Measurements from ENCODE around the gene RSU1.
"Not testable (repeated sequence)": the region's sequence is repeated elsewhere in the genome, so short reads cannot be mapped to it uniquely, and the experiment has no call there.

RSU1 gene

DNA sequence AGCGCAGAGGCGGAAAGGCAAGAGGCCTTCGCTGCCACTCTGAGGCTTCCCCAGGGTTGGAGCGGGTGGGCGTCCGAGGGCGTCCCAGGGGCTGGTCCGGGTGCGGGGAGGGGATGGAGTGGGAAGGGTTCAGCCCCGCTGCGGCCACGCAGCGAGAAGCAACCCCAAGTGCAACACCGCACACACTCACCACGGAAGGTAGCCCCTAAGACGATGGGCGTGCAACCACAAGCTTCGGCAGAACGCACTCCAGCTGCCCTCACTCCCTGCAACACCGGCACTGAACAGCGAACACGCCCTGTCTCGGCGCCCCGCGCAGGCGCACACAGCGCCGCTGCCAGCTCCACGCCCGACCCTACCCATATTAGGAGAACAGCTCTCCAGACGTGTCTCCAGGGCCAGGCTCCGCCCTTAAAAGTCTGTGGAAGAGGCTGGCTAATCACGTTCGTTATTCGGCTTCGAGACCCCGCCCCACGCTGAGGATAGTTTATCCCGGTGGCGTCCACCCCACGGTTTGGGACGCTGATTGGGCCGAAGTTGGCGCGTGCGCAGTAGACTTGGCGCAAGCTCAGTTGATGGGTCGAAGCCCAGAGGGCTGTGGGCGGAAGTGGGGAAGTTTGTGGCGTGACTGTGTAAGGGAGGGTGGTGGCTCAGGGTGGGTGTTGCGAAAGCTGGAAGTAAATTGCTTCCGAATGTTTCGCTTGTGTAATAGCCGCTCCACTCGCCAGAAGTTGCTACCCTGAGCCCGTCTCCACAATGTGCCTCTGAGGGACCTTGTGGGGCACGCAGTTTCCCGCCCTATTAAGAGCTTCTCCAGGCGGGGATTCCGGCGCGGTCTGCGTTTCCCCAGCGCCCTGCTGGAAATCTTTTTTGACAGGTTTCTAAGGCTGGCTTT is at the start of gene RSU1:
RSU1 (minus strand) TSS at position 300 of the 895 bp plus-strand sequence. CDS start 343 bp downstream, outside the sequence.
- DNase-seq, result peak; percentile 93

DNA sequence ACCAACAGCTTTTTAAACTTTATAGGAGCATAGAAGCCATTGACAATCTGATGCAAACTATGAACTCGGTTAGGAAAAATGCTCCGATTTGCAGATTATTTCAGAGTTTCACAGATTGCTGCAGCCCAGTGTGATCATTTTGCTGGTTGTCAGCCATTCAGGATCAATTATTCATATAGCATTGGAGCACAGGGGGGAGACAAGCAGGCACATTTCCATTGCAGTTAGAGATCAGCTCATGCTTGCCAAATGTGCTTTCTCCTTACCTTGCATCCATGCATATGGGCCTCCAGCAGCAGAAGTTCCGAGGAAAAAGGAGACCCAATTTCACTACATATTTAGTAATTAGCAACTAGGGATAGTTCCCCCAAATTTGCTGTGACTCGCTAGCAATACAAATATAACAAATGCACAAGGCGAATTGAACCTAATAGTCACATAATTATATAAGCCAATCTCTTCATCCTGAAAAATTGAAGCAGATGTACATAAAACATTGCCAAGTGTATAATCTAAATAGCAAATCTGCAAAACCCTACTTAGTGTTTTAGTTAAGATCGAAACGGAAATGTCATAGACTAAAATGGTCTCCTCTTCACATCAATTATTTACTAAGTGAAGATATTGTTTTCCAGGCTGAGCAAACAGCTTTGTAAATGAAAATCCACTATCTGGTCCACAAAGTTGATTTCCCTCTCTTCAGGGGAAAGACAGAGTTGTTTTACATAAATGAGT is 49.5 kb upstream of the RSU1 start:
- no peak for DNase-seq

DNA sequence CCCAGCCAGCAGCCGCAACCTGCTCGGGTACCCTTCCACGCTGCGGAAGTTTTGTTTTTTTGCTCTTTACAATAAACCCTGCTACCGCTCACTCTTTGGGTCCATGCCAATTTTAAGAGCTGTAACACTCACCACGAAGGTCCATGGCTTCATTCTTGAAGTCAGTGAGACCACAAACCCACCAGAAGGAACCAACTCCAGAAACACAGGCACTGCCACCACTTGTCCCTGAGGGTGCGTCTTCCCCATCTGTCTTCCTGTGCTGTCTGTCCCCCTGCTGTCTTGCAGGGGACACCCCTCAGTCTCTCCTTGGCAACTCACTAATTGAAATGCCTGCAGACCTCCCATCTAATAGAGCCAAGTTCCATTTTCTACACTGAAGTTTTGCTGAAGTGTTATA is 48.5 kb upstream of the RSU1 start:
- DNase-seq, result no peak

DNA sequence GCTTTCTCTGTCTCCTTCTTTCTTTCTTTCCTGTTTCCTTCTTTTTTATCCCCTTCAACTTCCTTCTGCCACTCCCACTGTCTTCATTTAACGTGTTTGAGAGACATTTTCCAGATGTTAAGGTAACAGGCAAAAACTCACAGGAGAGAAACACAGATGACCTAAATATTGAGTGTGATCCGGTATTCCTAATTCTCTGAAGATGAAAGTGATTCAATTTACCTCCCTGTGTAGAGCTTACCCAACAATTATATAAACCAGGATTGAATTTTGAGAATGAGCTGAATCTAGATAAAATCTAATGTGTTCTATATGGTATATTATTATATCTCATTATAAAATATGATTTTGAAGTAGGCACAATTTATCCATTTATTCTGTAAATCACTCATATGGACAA is 46.5 kb upstream of the RSU1 start:
- DNase-seq, result no peak

DNA sequence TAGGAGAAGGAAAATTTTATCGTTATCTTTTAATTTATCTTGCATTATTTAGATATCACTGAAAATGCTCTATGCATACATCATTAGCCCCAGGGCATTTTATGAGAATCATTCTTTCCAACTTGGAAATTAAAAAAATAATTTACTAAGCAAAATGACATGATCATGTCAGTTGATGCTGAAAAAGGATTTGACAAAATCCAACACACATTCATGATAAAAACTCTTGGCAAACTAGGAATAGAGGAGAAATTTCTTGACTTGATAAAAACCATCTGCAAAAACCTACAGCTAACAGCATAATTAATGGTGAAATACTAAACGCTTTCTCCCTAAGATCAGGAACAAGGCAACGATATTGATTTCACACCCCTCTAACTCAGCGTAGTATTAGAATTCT is 40.2 kb upstream of the RSU1 start:
- no peak for DNase-seq

DNA sequence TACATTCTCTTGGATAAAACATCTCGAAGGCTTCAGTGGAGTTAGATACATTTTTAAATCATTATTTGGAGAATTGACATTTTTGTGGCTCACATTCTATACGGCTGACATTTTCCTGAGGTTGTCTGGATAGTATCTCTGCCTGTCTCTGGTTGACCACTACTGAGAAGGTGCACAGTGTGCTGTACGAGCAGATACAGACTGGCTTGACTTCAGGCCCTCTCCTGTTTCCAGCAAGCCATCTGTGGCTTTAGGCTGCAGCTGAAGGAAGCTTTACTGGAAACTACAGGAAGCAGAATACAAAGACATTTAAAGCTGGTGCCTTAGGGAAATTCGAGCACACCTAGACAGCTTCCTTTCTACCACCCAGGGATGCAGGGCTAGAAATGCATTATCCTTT is 39.3 kb upstream of the RSU1 start:
- no peak for DNase-seq

DNA sequence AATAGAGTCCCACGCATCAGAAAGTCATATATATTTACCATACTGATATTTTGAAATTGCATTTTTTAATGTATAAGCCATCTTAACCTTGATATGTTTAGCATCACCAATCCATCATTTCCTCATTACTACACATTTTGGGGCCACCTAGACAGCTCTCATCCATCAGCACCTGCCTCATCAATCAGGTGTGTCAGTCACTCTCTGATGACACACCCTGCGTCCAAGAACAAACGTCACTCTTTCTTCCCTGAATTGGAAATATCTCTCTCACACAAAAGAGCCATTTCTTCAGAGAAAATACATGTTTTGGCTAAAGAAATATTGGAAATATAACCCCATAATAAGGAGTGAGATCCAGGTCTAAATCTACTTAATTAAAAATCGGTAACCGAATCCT is 38.9 kb upstream of the RSU1 start:
- no peak for DNase-seq

DNA sequence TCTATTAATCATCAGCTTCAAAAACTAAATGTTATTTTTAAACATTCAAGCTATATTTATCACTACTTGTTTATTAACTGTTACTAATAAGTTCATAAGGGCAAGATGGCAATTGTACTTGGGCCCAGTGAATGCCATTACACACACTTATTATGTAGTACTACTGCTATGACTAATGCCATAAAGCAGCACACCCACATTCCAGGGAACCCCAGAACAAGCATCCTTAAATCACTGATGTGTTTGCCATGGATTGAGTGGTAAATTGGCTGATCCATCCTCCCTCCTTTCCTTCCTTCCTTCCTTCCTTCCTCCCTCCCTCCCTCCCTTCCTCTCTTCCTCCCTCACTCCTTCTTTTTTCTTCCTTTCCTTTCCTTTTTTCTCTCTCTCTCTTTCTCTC is 37.4 kb upstream of the RSU1 start:
- DNase-seq, result no peak

DNA sequence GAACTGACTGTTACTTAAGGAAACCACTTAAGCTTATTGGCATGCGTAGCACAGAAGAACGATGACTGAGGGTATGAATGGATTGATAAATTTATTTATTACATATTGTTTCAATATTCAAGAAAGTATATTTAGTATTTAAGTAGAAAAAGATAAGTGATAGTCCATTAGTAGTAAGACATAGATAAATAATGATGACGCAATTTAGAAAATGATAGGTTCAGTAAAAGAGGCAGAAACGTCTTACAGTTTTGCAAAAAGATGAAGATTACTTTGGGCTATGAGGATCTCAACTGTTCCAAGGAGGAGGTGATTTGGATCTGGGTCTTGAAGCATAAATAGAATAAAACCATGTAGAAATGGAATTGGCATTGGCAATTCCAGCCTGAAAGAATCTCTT is 36.6 kb upstream of the RSU1 start:
- DNase-seq, result no peak

DNA sequence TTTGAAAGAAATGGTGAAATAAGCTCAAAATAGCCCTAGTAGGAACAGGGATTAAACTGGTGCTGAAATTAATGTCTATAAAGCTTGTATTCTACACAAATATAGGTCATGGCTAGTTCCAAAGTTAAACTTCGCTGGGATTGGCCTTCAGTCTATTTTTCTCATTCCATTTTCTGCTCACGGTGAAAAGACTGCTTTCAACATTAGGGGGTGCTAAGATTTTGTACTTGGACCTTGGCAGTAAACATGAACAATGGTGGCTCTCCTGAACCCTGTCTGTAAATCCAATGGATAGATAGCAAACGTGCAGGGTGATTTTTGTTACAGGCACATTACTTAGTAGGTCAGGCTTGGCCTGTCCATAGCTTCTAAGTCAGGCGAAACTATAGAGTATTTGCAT is 36.0 kb upstream of the RSU1 start:
- DNase-seq, result no peak

DNA sequence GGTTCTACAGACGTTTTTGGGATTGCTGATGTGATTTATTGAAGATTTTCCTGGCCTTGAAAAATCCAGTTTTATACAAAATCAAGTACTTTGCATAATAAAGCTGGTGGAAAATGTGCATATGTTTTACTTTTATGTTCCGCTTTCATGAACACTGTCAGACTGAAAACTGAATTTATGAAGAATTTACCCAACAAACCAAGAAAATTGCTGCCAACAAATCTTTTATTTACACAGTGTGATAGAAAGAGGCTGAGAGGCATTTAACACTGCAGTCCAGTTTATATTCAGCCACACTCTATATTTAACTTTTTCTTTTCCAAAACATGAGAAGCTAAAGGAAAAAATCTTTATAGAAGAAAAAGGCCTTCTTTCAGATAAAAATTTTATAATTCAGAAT is 35.4 kb upstream of the RSU1 start:
- no peak for DNase-seq

DNA sequence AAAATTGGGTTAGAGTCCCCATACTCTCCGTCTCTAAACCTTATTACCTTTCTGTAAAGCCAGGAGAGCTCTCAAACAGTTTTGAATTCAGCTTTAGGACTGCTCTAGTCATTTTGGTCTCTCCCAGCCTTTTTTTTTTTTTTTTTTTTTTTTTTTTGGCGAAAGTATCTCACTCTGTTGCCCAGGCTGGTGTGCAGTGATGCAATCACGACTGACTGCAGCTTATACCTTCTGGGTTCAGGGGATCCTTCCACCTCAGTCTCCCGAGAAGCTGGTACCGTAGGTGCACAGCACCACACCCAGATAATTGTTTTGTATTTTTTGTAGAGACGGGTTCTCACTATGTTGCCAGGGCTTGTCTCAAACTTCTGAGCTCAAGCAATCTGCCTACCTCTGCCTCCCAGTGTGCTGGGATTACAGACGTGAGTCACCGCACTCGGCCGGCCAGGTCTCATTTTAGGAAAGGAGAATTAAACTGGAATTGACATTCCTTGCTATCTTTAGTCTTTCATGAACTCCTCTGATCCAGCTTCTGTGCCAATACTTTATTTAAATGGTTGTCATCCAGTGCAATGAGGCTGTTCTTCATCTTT is 31.4 kb upstream of the RSU1 start:
- DNase-seq, result no peak

DNA sequence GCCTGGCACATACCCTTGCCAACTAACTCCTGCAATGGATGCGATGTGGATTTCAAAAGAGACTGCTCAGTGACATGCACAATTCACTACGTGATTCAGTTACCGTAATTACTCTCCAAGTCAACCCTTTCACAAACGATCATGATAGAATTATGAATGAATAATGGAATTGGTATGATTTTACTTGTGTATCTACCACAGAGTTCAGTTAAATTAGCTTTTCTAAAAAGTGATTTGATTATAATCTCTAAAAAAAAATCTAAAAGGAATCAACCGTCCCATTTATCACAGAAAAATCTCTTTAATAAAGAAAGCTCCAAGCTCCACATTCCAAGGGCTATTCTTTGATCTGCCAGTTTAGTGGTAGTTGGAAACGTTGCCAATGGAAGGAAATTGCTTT is 30.4 kb upstream of the RSU1 start:
- no peak for DNase-seq

DNA sequence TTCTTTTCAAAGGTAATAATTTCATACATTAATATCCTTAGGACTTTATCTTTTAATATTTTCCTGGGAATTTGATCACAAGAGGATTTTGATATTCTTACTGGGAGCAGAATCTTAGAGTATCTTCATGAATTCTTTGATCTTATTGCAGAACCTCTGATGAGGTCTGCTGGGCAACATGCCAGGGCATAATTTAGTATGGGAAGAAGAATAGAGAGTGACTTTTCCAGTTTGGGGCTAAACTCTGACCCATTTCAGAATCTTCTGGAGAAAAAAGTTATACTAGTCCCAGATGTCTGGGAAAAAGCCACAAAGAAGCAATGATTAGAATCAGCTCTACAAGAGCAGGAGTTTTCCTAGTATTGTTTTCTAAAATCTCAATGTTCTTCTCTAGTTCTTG is 28.0 kb upstream of the RSU1 start:
- no peak for DNase-seq

DNA sequence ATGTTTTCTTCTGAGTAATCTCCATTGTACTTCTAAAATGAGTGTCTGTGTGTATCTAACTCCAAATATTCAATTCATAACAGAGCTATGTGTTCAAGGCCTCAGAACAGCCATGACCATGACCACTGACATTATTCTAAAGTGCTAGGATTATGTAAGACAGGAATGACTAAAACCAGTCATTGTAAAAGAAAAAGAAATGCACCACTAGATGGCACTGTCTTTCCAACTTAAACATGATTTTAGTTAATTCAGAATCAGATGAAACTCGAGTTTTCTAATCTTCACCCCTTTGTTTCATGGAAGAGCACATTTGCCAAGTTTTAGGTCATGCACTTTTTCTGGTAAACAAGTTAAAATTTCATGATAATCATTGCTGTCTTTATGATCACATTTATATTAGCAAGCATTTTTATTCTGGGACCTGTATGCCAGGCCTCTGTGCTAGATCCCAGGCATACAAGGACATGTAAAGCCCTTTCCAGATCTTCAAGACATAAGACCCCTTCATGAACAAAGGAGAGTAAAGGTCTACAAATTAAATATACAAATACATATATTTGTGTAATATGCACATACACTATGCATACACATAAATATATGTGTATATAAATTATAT is 26.1 kb upstream of the RSU1 start:
- DNase-seq, result no peak

DNA sequence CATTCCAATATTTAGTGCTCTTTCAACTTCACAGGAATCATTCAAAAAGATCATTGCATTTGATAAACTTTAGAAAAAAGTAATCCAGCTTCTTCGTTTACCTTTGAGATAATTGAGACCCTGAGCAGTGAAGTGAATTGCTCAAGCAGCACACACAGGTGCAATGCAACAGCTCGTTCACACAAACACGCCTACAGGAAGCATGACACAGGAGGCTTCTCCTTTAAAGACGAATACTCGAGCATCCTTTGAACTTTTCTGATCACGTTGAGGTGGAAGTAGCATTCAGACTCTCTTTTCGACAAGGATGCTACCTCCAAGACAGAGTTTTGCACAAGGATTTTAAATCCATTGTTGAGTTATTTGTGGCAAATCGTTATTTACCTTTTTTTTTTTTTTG is 18.0 kb upstream of the RSU1 start:
- no peak for DNase-seq

DNA sequence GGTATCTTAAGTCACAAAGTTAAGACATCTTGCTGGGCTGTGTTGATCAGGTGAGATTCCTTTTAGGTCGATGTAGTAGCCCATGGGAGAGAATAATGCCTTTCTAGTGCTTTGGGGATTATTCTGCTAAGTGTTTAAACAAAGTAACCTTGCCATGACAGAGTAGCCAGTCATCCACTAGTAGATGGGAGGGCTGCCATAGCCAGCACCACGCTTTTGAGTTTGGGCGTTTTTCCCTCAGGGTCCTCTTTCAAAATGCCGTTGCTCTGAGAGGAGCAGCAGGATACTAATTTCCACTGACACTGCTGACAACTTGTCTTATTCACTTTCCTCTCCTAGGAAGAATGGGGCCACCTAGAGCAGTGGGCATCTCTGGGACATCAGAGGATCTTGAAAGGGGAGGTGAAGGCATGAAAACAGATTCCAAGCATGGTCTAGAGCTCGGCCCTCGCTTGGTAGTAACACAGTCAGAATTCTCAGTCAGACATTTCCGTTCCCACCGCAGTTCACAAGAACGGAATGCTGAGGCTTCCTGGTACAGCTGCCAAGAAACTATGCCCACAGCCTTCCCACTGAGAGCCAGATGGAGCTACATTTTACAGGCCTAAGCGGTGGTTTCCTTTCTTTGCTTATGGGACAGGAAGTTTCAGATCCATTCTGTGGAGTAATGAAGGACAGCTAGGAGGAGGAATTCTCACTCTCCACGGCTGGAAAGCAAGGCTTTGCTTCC is 15.3 kb upstream of the RSU1 start:
- DNase-seq, result no peak

DNA sequence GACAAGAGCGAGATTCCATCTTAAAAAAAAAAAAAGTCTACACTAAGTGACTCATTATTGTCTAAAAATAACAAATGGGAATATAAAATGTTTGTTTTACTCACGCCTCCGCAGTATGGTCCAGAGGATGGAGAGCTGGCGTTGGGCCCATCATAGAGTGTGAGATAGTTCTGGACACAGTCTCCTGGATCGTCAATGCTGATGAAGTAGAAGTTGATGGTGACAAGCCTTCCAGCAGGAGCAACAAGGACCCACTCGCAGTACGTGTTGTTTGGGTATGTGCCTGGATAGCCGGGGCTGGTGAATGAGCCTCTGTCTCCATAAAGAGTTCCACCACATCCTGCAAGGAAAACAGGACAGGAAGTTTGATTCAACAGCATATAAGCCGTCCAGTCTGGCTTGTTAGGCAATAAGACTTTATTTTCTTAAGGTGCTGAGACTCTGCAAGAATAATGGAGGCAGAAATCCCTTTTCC is 11.5 kb upstream of the RSU1 start:
- no peak for DNase-seq

DNA sequence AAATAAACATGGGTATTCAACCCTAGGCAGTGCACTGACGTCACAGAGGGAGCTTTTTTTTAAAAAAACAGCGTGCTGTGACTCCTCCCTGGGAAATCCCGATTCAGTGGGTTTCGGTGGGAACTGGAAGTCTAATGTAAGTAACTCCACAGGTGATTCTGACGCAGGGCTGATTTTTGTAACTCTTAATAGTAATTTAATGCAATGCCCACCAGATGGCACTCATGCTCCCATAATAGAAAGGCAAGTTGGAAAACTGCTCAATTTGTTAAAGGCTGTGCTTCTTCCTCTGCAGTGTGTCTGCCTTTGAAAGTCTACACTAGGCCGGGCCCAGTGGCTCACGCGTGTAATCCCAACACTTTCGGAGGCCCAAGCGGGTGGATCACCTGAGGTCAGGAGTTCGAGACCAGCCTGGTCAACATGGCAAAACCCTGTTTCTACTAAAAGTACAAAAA is 10.9 kb upstream of the RSU1 start:
- peak; percentile 25 for DNase-seq

DNA sequence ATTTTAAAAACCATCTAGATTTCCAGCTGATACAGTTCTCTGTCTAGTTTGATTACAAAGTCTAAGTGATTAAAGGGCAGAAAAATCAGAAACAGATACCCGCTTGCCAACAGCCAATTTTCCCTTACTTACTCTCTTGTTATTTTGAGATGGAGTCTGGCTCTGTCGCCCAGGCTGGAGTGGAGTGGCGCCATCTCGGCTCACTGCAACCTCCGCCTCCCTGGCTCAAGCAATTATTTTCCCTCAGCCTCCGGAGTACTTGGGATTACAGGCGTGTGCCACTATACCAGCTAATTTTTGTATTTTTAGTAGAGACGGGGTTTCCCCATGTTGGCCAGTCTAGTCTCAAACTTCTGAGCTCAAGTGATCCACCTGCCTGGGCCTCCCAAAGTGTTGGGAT is 10.2 kb upstream of the RSU1 start:
- not testable (repeated sequence) for DNase-seq

DNA sequence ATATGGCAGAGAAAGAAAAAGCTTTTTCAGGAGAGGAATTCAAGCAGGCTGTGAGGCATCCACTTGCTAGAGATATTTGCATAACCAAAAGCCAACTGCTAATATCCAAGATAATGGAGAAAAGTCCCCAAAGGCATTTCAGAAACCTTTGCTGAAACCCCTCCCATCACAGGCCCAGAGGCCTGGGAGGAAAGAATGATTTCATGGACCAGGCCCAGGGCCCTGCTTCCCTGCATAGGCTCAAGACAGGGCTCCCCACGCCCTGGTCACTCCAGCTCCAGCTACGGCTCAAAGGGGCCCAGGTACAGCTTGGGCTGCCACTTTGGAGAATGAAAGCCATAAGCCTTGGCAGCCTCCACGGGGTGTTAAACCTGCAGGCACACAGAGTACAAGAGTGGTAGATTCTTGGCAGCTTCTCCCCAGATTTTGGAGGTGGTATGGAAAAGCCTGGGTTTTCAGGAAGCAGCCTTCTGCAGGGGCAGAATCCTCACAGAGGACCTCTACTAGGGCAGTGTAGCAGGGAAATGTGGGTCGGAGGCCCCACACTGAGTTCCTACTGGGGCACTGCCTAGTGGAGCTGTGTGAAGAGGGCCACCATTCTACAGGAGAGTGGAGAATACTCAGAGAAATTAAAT is 5.6 kb upstream of the RSU1 start:
- no peak for DNase-seq

DNA sequence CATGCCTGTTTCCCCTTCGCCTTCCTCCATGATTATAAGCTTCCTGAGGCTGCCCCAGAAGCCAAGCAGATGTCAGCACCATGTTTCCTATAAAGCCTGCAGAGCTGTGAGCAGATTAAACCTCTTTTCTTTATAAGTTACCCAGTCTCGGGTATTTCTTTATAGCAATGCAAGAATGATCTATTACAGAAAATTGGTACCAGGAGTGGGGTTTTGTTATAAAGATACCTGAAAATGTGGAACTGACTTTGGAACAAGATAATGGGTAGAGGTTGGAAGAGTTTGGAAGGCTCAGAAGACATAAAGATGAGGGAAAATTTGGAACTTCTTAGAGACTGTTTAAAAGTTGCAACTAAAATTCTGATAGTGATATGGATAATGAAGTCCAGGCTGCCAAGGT is 4.8 kb upstream of the RSU1 start:
- no peak for DNase-seq

Measured in NCI-H2171 (cell line).